Trophoblast cell (in vitro differentiated cells and primary cell): Measurements from ENCODE around the gene SLC35F3.

Experiments
- DNase-seq, 2 donors: peaks; one replicate each; pipeline ENCODE4 v3.0.0-alpha.2; 2016
- H2AFZ ChIP-seq: 2 replicates; pipeline ENCODE4 v1.6.1; 2013; ENCODE audit warnings: low read length, moderate library complexity, mild to moderate bottlenecking; ENCODE audit not compliant: insufficient read depth, poor library complexity
- H2AK5ac ChIP-seq: 2 replicates; pipeline ENCODE4 v1.6.1; 2013; ENCODE audit warnings: mild to moderate bottlenecking, low read length
- H2BK120ac ChIP-seq: 2 replicates; pipeline ENCODE4 v1.6.1; 2013; ENCODE audit warnings: low read length, mild to moderate bottlenecking, moderate library complexity; ENCODE audit not compliant: insufficient read depth, poor library complexity
- H2BK12ac ChIP-seq: 2 replicates; pipeline ENCODE4 v1.6.1; 2013; ENCODE audit warnings: mild to moderate bottlenecking, low read length, moderate library complexity
- H2BK5ac ChIP-seq: 2 replicates; pipeline ENCODE4 v1.6.1; 2013; ENCODE audit warnings: low read length, low read depth, moderate library complexity, mild to moderate bottlenecking; ENCODE audit not compliant: poor library complexity
- H3K14ac ChIP-seq: 2 replicates; pipeline ENCODE4 v1.6.1; 2013; ENCODE audit warnings: mild to moderate bottlenecking, low read length
- H3K18ac ChIP-seq: 2 replicates; pipeline ENCODE4 v1.6.1; 2013; ENCODE audit warnings: mild to moderate bottlenecking, low read length
- H3K23ac ChIP-seq: 2 replicates; pipeline ENCODE4 v1.6.1; 2013; ENCODE audit warnings: low read length
- H3K27ac ChIP-seq: 2 replicates; pipeline ENCODE4 v1.5.1; 2013; ENCODE audit warnings: low read depth, mild to moderate bottlenecking, inconsistent platforms, low read length, moderate library complexity
- H3K27me3 ChIP-seq: 2 replicates; pipeline ENCODE4 v1.6.1; 2013; ENCODE audit warnings: inconsistent platforms, mild to moderate bottlenecking, low read length, moderate library complexity; ENCODE audit not compliant: insufficient read depth
- H3K36me3 ChIP-seq, 2 experiments: 1 replicate in 1 of 2; 2 replicates in 1 of 2; pipeline ENCODE4 v1.6.1; 2013; ENCODE audit warnings: low read length in 2 of 2, mild to moderate bottlenecking in 2 of 2, moderate library complexity in 1 of 2; ENCODE audit not compliant: insufficient read depth in 2 of 2, control insufficient read depth in 1 of 2
- H3K4ac ChIP-seq: 2 replicates; pipeline ENCODE4 v1.6.1; 2013; ENCODE audit warnings: low read depth, mild to moderate bottlenecking, low read length, moderate library complexity
- H3K4me1 ChIP-seq, 2 experiments: 1 replicate in 1 of 2; 2 replicates in 1 of 2; pipeline ENCODE4 v1.6.1; 2013; ENCODE audit warnings: low read length in 2 of 2, mild to moderate bottlenecking in 2 of 2, moderate library complexity in 1 of 2; ENCODE audit not compliant: insufficient read depth in 2 of 2, control insufficient read depth in 1 of 2
- H3K4me2 ChIP-seq: 2 replicates; pipeline ENCODE4 v1.6.1; 2013; ENCODE audit warnings: inconsistent platforms, mild to moderate bottlenecking, low read length, moderate library complexity
- H3K4me3 ChIP-seq: 2 replicates; pipeline ENCODE4 v1.5.1; 2013; ENCODE audit warnings: mild to moderate bottlenecking, low read depth, low read length, inconsistent platforms
- H3K79me1 ChIP-seq: one replicate; pipeline ENCODE4 v1.6.1; 2013; ENCODE audit warnings: low read length
- H3K79me2 ChIP-seq: 2 replicates; pipeline ENCODE4 v1.6.1; 2013; ENCODE audit warnings: low read length, mild to moderate bottlenecking; ENCODE audit not compliant: control insufficient read depth, insufficient read depth, poor library complexity
- H3K9ac ChIP-seq: 2 replicates; pipeline ENCODE4 v1.6.1; 2013; ENCODE audit warnings: mild to moderate bottlenecking, low read length
- H3K9me3 ChIP-seq: 2 replicates; pipeline ENCODE4 v1.6.1; 2013; ENCODE audit warnings: low read depth, mild to moderate bottlenecking, control low read depth, inconsistent platforms, low read length; ENCODE audit not compliant: insufficient read depth
- H4K12ac ChIP-seq: 2 replicates; pipeline ENCODE4 v1.6.1; 2013; ENCODE audit warnings: low read depth, mild to moderate bottlenecking, low read length, moderate library complexity
- H4K8ac ChIP-seq: 2 replicates; pipeline ENCODE4 v1.6.1; 2013; ENCODE audit warnings: low read depth, mild to moderate bottlenecking, low read length, moderate library complexity
- H4K91ac ChIP-seq: one replicate; pipeline ENCODE4 v1.6.1; 2013; ENCODE audit warnings: low read depth, mild to moderate bottlenecking, low read length, moderate library complexity
- WGBS: extraction: QIAGEN DNeasy Blood & Tissue Kit; methylation state at CpG from one replicate; pipeline ENCODE4 v1.1.7; 2013; ENCODE audit warnings: missing lambda C conversion rate; ENCODE audit not compliant: insufficient read length, insufficient coverage; ENCODE audit errors: extremely low coverage; 5-methylcytosine and 5-hydroxymethylcytosine counted together

SLC35F3 gene

GRCh38 chr1:234272656-234273312 is 368.3 kb downstream of the SLC35F3 start:
- Histone ChIP-seq H2AFZ (no peak overlapping the region), H3K18ac (no peak overlapping the region), H3K79me1 (no peaks in the 10 kb centered on the region), H3K36me3 (no peaks in the 10 kb centered on the region), H4K8ac (no peak overlapping the region), H2BK120ac (no peak overlapping the region), H3K9ac (no peak overlapping the region), H3K79me2 (no peaks in the 10 kb centered on the region), H3K4me3 (no peak overlapping the region), H3K27me3 (no peaks in the 10 kb centered on the region), H2AK5ac (no peak overlapping the region), H3K23ac (no peak overlapping the region), H3K4me2 (no peak overlapping the region), H2BK5ac (no peak overlapping the region), H3K4me1 (no peaks in the 10 kb centered on the region), H3K9me3 (peaks cover 3% of the 10 kb centered on the region), H3K14ac (no peak overlapping the region), H3K4ac (no peak overlapping the region), H4K12ac (no peak overlapping the region), H4K91ac (no peak overlapping the region), H2BK12ac (no peak overlapping the region), H3K27ac (no peak overlapping the region)
- no CpG with 5 or more reads among the region's 9 CpGs for WGBS
- no peak for DNase-seq

GRCh38 chr1:234273981-234274380 is 369.5 kb downstream of the SLC35F3 start:
- Histone ChIP-seq H3K27ac (no peak overlapping the region), H2BK120ac (no peak overlapping the region), H3K9ac (no peak overlapping the region), H4K91ac (no peak overlapping the region), H3K4me1 (no peaks in the 10 kb centered on the region), H3K14ac (no peak overlapping the region), H2BK5ac (no peak overlapping the region), H3K18ac (no peak overlapping the region), H3K36me3 (no peaks in the 10 kb centered on the region), H3K4ac (no peak overlapping the region), H3K4me2 (no peak overlapping the region), H4K8ac (no peak overlapping the region), H3K79me1 (no peaks in the 10 kb centered on the region), H3K27me3 (no peaks in the 10 kb centered on the region), H3K23ac (no peak overlapping the region), H3K4me3 (no peak overlapping the region), H2AK5ac (no peak overlapping the region), H3K9me3 (peaks cover 3% of the 10 kb centered on the region), H3K79me2 (no peaks in the 10 kb centered on the region), H2BK12ac (no peak overlapping the region), H4K12ac (no peak overlapping the region), H2AFZ (no peak overlapping the region)
- no peak for DNase-seq
- no CpG with 5 or more reads among the region's 6 CpGs for WGBS

GRCh38 chr1:234276151-234276788 is 371.8 kb downstream of the SLC35F3 start:
- Histone ChIP-seq H4K12ac (no peak overlapping the region), H2BK5ac (no peak overlapping the region)

GRCh38 chr1:234277161-234277868 is 372.8 kb downstream of the SLC35F3 start:
- no peak overlapping the region for H3K4ac ChIP-seq
- H3K27ac ChIP-seq, result no peak overlapping the region
- no peak overlapping the region for H4K8ac ChIP-seq
- H3K14ac ChIP-seq, result no peak overlapping the region
- no CpG with 5 or more reads among the region's 8 CpGs for WGBS
- no peak overlapping the region for H2BK5ac ChIP-seq
- H2AFZ ChIP-seq, result no peak overlapping the region
- H3K79me1 ChIP-seq, result no peaks in the 10 kb centered on the region
- no peaks in the 10 kb centered on the region for H3K79me2 ChIP-seq
- H3K4me1 ChIP-seq, result no peaks in the 10 kb centered on the region
- no peak overlapping the region for H3K23ac ChIP-seq
- DNase-seq, result no peak
- no peaks in the 10 kb centered on the region for H3K27me3 ChIP-seq
- no peak overlapping the region for H3K4me2 ChIP-seq
- no peak overlapping the region for H2BK12ac ChIP-seq
- no peak overlapping the region for H4K91ac ChIP-seq
- no peak overlapping the region for H4K12ac ChIP-seq
- no peaks in the 10 kb centered on the region for H3K36me3 ChIP-seq
- H3K4me3 ChIP-seq, result no peak overlapping the region
- H3K18ac ChIP-seq, result no peak overlapping the region
- H3K9ac ChIP-seq, result no peak overlapping the region
- peaks cover 2% of the 10 kb centered on the region for H3K9me3 ChIP-seq
- no peak overlapping the region for H2AK5ac ChIP-seq
- no peak overlapping the region for H2BK120ac ChIP-seq

More at GRCh38 chr1:234276151-234276788, 371.8 kb downstream of the SLC35F3 start:
- Histone ChIP-seq H4K8ac (no peak overlapping the region), H3K18ac (no peak overlapping the region), H3K23ac (no peak overlapping the region), H3K79me1 (no peaks in the 10 kb centered on the region), H4K91ac (no peak overlapping the region), H2BK120ac (no peak overlapping the region), H2AFZ (no peak overlapping the region), H3K4me2 (no peak overlapping the region), H3K4ac (no peak overlapping the region), H3K9me3 (peaks cover 2% of the 10 kb centered on the region), H3K36me3 (no peaks in the 10 kb centered on the region), H3K9ac (no peak overlapping the region), H3K4me1 (no peaks in the 10 kb centered on the region), H2BK12ac (no peak overlapping the region), H3K27me3 (no peaks in the 10 kb centered on the region), H3K27ac (no peak overlapping the region), H3K14ac (no peak overlapping the region), H3K4me3 (no peak overlapping the region), H2AK5ac (no peak overlapping the region), H3K79me2 (no peaks in the 10 kb centered on the region)
- no CpG with 5 or more reads among the region's 7 CpGs for WGBS
- no peak for DNase-seq
